ENCODE measurements around the gene ALKBH6.
A peak's percentile ranks its signal among the peaks of the same experiment; 100 is the strongest.

The ALKBH6 gene

DNA sequence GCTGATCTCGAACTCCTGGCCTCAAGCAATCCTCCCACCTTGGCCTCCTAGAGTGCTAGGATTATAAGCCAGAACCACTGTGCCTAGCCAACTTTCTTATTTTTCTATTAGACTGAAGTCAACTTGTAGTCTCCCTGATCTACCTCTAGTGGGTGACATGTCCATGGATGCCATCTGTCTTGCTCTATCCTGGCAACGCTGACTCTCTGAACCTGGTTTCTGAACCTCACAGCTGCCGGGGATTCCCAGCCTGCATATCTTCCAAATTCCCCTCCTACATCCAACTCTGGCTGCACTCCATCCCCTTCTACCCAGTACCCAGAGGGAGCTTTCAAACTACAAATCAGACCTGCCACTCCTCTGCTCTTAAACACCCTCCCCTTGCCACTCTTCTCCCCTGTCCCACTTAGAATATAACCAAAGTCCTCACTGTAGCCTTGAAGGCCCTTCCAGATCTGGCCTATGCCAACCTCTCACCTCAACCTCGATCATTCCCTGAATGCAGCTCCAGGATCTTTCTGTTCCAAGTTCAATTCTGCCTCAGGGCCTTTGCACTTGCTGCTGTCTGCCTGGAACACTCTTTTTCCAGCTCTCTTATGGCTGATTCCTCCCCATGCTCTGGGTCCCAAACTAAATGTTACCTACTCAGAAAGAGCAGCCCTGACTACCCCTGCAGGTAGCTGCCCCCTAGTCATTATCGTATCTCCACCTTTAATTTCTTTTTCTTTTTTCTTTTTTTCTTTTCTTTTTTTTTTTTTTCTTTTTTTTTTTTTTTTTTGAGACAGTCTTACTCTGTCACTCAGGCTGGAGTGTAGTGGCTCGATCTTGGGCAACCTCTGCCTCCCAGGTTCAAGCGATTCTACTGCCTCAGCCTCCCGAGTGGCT, 16.5 kb upstream of the ALKBH6 start:
- no peak for DNase-seq

DNA sequence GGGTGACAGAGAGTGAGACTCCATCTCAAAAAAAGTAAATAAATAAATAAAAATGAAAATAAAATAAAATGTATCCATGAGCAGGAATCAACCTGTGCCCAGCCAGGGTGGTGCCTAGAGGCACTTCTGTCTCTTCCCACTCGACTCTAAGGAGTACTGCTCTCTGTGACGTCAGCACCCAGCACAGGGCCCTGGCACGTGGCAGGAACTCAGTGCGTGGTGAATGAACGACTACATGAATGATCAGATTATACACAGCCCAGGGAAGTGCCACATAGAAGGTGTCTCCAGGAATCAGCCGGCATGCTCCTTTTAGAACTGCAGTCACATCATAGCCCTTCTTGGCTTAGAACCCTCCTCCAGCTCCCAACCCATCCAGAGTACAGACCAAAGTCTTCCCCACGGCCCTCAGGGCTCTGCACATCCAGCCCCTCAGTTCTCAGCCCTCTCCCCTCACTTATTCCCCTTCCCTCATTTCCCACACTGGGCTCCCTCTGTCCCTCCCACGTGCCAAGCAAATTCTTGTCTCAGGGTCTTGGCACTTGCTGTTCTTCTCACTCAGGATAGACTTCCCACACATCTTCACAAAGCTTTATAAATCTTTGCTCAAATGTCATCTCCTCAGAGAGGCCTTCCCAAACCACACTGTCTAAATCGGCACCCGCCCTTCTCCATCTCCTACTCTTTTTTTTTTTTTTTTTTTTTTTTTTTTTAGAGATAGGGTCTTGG, 14.5 kb upstream of the ALKBH6 start:
- no peak for DNase-seq

DNA sequence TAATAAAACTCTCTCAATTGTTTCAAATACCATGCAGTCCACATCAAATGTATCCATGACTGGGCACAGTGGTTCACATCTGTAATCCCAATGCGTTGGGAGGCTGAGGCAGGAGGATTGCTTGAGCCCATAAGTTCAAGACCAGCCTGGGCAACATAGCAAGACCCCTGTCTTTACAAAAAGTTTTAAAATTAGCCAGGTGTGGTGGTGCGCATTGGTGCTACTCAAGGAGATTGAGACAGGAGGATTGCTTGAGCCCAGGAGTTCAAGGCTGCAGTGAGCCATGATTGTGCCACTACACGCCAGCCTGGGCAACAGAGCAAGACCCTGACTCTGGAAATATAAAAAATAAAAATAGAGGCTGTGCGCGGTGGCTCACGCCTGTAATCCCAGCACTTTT, 13.7 kb upstream of the ALKBH6 start:
- no peak for DNase-seq

DNA sequence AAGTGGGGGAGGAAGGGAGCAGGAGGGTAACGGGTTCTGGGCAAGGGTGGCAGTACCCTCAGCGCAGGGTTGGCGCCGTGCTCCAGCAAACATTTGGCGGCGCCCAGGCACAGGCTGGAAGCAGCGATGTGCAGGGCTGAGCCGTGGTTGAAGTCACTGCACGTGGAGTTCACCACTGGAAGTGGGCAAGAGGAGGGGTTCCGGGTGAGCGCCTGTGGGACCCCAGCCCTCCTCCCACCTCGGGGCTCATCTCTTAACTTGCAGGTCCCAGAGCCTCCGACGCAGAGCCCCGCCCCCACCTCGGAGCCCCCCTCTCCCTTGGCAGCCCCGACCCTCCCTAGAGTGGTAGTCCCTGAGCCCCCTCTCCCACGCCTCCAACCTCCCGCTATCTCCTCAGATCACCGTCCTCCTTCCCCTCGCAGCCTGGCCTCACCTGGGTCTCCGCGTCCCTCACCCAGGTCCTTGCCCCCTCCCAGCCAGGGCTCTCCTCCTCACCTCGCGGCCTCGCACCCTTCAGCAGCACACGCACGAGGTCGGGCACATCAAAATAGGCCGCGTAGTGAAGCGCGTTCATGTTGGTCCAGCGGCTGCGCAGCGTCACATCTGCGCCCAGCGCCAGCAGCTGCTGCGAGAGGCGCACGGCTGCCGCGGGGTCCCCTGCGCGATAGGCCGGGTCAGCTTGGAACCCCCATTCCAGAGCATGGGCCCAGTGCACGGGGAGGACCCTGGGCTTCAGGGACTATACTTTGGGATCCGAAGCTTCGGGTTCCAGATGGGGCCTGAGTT, 12.3 kb upstream of the ALKBH6 start:
- DNase-seq, result no peak

DNA sequence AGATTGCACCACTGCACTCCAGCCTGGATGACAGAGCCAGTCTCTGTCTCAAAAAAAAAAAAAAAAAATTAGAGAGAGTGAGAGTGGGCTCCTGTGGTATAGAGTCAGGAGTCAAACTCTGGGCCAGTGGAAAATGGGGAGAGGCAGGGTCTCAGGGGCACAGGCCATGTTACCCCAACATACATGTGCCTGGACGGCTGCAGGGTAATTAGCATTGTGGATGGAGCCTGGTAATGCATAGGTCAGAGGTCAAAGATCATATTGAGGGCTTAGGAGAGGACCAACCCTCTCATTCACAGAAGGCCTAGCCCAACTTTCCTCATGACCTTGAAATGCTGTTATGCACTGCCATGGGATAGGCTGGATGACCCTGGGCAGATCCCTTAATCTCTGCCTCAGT, 11.5 kb upstream of the ALKBH6 start:
- no peak for DNase-seq

DNA sequence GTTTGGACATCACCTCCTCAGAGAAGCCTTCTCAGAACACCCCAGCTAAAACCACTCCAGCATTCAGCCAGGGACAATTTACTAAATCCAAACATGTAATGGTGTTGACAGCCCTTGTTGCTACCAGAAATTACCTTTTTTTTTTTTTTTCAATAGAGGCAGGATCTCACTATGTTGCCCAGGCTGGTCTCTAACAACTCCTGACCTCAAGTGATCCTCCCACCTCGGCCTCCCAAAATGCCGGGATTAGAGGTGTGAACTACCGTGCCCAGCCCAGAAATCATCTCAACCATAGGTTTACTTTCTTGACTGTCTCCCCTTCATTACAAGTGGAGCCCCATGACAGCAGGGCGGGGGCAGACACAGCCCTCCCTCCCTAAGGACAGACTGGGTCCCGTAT, 9.4 kb upstream of the ALKBH6 start:
- no peak for DNase-seq

DNA sequence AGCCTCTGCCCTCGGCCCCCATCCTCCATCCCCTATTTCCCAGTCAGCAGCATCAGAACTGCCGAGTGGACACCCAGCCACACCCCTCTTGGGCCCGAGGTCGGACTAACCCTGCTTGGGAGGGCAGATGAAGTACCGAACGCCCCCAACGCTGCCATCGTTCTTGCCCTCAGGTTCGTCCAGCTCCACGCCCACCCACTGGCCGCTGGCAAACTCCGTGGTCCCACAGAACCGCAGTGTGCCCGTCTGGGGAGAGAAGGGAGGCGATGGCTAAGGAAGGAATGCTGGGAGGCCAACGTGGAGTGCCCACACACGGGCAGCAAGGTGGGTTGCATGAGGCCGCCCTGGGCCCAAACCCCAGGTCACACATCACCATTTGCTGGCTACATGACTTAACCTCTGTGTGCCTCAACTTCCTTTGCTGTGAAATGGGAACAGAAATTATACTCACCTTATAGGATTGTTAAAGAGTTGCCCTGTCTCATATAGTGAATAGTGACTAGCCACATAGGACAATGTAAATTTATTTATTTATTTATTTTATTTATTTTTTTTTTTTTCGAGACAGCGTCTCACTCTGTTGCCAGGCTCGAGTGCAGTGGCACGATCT, 5.2 kb upstream of the ALKBH6 start:
- no peak for DNase-seq

DNA sequence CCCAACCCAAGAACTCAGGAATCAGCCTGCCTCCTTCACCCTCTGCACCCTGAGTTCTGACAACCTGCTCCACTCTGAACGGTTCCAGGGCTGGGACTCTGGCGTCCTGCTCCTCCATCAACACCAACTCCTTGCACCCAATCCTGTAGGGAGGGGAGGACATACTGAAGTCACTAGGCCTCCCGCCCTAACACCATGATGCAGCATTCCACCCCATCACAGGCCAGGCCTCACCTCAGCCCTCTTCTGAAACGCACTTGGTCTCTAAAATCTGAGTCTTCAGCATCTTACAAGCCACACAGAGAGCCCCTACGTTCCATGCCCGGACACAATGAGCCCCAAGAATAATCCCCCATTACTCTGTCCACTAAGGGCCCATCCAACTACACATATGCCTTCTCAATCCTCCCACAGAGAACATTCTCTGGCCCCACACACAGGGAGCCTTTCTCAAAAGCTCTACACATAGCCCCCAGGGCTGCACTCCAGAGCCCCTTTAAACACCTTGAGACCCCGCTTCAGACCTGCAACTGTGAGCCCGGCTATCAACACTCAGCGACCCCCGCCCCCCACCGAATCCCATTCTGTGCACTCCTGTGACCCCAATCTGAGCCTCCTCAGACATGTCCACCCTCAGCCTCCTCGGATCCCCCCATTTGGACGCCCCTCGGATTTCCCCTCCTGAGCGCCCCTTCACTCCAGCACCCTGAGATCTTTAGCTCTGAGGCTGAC, 567 bp downstream of the ALKBH6 start:
- no peak for DNase-seq

DNA sequence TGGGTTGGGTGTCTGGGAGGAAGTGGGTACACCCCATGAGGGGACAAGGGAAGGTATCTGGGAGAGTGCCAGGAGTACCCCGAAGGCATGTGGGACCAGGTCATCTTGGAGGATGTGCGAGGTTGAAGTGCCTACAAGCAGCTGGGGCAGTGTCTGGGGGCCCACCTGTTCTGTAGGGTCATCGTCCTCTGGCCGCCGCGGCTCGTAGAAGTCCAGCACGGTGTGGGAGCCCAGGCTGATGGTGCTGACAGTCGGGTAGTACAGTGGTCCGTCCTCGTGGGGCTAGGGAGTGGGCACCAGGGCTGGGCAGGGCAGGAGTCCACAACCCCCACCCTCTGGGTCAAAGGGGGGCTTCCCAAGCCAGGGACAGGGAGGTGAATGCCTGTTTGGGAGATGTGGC, 3.6 kb downstream of the ALKBH6 start:
- DNase-seq, result no peak

DNA sequence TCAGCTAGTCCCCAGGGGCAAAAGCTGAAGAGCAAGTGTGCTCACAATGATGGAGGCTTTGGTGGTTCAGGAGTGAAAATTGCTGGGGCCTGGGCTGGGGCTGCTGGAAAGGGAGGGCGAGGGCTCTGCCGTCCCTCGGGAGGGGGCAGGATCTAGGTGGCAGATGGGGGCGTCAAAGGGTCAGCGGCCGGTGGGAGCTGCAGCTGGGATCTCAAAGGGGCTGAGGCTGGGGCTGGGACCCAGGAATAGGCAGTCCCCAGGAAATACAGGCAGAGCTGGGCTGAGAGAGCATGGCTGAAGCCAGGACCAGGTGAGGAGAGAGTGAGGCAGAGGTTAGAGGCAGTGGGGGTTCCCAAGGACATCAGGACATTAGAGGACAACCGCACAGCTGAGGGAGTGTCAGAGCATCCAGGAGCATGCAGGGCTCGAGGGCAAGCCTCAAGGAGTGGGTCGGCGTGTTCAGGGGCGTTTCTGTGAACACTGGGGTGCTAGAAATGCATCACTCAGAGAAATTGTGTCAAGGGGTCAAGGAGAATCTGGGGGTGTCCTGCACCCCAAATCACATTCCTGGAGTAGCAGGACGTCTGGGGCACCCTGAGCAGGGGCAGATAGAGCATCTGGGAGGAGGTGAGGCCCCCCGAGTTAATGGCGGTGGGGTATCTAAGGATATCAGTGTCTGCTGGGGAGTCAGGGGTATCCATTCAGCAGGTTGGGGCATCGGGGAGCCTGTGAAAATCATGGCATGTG, 4.2 kb downstream of the ALKBH6 start:
- DNase-seq, result no peak

DNA sequence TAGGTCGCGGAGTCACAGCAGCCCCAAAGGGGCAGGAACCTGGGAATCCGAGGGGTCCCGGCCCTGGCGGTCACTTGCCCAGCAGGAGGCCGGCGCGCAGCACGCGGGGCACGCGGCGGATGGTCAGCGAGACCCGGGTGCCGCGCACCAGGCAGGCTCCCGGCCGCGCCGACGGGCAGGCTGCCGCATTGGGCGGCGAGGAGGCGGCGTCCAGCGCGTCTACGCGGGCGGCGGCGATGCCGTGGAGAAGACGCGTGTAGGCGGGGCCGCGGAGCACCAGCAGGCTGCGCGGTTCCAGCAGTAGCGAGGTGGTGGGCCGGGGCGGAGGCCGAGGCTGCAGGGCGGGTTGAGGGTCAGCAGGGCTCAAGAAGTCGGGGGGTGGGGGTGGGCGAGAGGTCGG, 4.8 kb downstream of the ALKBH6 start:
- DNase-seq, result peak; percentile 41

DNA sequence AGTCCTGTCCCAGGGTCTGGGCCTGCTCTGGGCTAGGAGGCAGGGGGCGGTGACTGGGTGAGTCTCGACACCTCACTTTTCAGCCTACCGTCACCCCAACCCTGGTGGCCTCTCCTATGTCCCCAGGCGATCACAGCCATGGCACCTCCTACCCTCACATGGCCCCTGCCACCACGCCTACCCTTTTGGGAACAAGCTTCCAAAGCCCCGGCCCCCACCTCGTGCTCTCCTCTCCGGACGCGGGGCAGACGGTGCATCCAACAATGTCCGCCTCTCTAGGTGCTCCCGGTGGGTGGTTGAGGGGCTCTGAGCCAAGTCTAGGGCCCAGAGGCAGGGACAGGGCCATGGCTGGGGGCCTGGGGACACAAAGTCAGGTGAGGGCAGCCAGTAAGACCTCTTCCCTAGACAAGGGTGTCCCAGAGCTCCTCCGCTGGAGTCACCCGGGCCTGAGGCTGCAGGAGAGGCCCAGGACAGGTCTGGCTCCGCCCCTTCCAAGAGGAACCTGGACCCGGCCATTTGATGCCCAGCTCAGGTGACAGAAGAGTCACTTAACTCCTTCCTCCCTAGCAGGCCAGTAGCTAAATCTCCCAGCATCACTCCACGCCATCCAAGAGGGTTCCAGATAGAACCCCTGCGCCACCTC, 5.6 kb downstream of the ALKBH6 start, which contains the start of gene SYNE4:
TSS of gene SYNE4 (minus strand) at position 478 of the 643 bp plus-strand sequence. CDS start at position 346, 132 bp downstream.
- no peak for DNase-seq

DNA sequence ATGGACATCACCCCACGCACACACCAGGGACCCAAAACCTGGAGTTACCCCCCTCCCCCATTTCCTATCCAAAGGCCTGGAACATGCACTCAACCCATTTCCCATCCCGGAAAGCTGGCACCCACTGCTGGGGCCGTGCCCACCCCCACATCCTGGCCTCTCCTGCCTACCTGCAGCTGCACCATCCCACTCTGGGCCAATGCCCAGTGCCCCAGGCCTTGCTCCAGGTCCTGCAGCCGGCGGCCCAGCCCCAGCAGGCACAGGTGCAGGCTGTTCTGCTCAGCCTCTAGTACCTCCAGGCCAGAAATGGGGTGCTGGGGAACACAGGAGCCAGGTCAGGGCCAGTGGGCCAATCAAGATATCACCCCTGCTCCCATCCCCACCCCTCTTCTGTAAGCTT, 7.1 kb downstream of the ALKBH6 start:
- no peak for DNase-seq

DNA sequence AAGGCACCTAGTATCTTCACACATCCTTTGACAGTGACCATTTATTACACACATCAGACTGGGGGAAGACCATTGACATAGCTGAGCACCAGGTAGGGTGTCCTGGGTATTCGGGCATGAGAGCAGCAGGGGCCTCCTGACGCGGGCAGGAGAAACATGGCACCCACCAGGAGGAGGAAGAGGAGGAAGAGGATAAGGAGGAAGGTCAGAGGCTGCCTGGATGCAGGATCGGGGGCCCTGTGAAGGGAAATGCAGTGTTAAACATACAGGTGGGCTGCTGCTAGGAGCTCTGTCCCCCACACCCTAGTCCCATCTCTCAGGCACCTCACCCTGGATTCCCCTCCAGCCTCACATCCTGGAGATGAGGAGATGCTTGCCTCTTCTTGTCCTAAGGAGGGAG, 10.7 kb downstream of the ALKBH6 start:
- no peak for DNase-seq

DNA sequence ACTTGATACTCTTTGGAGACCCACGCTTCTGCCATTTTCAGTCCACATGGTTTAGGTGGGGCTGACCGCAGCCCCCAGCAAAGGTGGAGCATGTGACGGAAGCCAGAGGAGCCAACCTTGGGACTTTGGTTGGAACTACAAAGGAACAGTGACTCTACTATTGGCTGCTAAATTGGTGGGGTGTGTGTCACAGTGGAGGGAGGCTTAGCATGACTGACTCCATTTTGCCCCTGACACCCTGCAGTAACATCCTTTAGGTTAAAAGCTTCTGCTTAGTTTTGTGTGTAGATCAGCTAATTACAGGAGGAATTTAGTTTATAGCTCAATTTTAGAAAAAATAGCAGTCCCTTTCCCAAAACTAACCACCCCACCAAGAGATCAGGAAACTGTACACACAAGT, 12.4 kb downstream of the ALKBH6 start:
- no peak for DNase-seq

DNA sequence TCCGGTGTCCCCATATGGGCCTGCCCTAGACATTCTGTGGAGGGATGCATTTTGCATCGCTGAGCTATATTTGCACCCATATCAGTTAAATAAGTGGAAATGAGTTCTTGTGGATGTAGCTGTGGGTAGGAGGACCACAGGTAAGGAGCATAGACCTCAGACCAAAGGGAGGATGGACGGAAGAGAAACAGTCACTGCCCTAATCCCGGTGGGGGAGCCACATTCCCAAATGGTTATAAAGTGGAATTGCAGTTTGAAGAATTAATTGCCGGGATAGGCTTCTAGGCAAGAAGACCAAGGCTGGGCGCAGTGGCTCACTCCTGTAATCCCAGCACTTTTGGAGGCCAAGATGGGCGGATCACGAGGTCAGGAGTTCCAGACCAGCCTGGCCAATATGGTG, 17.2 kb downstream of the ALKBH6 start:
- no peak for DNase-seq

DNA sequence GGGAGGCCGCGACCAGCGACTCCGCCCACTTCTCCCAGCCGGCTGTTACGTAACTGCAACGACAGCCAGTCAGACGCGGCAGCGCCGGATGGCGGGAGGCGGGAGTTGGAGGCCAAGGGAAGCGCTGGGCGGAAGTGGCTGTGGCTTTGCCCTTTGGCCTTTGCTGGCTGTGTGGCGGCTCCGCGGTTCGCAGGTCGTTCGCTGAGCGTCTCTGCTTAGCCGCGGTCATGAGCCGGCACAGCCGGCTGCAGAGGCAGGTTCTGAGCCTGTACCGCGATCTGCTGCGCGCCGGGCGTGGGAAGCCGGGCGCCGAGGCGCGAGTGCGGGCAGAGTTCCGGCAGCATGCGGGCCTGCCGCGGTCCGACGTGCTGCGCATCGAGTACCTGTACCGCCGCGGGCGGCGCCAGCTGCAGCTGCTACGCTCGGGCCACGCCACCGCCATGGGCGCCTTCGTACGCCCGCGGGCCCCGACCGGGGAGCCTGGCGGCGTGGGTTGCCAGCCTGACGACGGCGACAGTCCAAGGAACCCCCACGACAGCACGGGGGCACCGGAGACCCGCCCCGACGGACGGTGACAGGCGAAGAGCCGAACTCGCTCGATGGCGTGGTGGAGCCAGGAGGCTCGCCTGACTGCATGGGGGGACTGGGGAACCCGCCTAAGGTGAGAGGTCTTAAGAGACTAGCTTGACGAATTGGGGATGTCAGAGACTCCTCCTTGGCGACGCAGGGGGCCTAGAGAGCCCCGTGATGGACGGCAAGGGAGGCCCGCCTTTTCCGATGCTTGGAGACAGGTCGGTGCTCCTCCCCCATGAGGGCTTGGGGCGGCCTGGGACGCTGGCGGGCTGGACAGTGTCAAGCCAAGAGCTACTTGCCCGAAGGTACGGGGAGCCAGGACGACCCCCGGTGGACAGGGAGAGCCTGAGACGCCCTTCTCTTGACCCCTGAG, 18.7 kb downstream of the ALKBH6 start, which contains the start of gene SDHAF1:
TSS of gene SDHAF1 (plus strand) at position 141 of the 946 bp plus-strand sequence. CDS start at position 228, 87 bp downstream.
- peak; percentile 88 for DNase-seq

DNA sequence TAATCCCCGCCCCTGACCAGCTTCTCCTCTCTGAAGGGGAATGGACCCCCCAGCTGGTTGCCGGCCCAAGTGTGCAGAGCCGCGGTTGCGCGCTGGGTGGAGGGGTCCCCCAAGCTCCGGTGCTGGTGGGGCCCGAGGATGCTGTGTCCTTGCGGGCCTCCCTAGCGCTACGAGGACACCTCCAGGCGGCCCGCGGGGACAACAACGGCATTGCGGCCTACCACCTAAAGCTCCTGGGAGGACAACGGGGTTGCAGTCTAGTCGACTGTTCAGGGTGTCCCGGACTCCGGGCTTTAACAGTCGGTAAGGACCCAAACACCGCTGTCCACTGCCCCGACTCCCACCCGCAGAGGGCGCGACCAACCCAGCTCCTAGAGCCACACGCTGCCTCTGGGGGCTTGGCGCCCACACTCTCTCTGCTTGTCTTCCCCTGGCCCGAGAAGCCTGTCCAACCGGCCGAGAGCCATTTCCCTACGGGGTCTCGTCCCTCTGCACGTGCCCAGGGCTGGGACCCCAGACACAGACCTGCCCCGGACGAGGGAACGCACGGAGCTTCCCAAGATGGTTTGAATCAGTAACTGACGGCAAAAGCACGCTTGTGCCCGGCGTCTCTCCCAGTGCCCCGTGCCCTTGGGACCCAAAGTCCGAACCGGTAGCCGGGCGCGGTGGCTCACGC, 20.0 kb downstream of the ALKBH6 start:
- no peak for DNase-seq

All from NCI-H1436 (cell line).